ENCODE data around the gene MYL3.

MYL3 gene

GRCh38 chr3:46833346-46834300 is 29.6 kb downstream of the MYL3 start:
- TF ChIP-seq, protein P1, sequence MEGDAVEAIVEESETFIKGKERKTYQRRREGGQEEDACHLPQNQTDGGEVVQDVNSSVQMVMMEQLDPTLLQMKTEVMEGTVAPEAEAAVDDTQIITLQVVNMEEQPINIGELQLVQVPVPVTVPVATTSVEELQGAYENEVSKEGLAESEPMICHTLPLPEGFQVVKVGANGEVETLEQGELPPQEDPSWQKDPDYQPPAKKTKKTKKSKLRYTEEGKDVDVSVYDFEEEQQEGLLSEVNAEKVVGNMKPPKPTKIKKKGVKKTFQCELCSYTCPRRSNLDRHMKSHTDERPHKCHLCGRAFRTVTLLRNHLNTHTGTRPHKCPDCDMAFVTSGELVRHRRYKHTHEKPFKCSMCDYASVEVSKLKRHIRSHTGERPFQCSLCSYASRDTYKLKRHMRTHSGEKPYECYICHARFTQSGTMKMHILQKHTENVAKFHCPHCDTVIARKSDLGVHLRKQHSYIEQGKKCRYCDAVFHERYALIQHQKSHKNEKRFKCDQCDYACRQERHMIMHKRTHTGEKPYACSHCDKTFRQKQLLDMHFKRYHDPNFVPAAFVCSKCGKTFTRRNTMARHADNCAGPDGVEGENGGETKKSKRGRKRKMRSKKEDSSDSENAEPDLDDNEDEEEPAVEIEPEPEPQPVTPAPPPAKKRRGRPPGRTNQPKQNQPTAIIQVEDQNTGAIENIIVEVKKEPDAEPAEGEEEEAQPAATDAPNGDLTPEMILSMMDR (IDR thresholded peaks at IDR 0.05; ENCODE audit: borderline replicate concordance, insufficient read depth, low read depth, low read length), result no peak

DNA sequence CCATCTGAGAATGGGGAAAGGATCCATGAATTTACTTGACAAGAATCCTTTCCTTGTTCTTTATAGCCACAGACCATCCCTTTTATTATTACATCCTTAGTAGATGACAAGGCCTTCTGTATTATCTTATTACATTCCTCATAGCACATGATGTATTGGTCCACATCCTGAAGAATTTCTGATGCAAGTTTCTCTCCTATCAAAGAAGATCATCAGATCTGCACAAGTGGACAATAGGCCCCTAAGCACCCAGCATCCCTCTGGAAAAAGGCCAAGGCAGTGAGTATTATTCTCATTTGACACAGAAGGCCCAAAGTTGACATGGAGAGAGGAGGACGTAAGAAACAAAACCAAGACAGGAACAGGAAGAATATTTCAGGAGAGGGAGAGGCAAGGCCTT is 31.4 kb downstream of the MYL3 start:
- TF ChIP-seq, protein P1 (IDR thresholded peaks at IDR 0.05; ENCODE audit: borderline replicate concordance, insufficient read depth, low read depth, low read length), result no peak
- no peak overlapping the region for H3K4me3 ChIP-seq (ENCODE audit: low read depth, low read length)

More at GRCh38 chr3:46833346-46834300, 29.6 kb downstream of the MYL3 start:
- no peak overlapping the region for H3K4me3 ChIP-seq (ENCODE audit: low read depth, low read length)

- TF ChIP-seq, protein P1 (IDR thresholded peaks at IDR 0.05; ENCODE audit: borderline replicate concordance, insufficient read depth, low read depth, low read length), result no peak
- no peak overlapping the region for H3K4me3 ChIP-seq (ENCODE audit: low read depth, low read length)
Measured at GRCh38 chr3:46831316-46831715, 31.9 kb downstream of the MYL3 start.

GRCh38 chr3:46830801-46831200 is 32.4 kb downstream of the MYL3 start:
- TF ChIP-seq, protein P1 (IDR thresholded peaks at IDR 0.05; ENCODE audit: borderline replicate concordance, insufficient read depth, low read depth, low read length), result no peak

DNA sequence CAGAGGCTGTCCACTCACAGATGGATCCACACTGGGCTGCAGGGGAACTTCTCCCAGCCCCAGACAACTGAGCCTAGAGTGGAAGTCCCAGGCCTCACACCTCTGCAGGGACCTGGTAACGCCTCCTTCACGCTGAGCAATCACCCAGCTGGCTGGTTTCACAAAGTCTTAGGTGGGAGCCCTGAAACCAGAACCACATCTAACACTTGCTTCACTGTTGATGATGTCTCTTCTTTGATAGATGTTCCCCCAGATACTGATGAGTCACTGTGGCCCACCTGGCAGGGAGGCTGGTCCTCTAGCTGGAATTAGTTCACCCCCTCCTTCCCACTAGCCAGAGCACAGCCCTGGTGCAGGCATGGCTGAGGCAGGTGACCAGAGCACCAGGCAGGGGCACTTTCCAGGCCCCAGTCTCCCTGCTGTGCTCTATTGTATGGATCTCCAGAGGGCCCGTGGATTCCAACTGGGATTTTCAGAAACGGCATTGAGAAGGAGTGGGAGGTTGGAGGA is 33.5 kb downstream of the MYL3 start:
- no peak overlapping the region for H3K4me3 ChIP-seq (ENCODE audit: low read depth, low read length)
- TF ChIP-seq, protein P1 (IDR thresholded peaks at IDR 0.05; ENCODE audit: borderline replicate concordance, insufficient read depth, low read depth, low read length), result no peak

More at GRCh38 chr3:46830801-46831200, 32.4 kb downstream of the MYL3 start:
- no peak overlapping the region for H3K4me3 ChIP-seq (ENCODE audit: low read depth, low read length)

DNA sequence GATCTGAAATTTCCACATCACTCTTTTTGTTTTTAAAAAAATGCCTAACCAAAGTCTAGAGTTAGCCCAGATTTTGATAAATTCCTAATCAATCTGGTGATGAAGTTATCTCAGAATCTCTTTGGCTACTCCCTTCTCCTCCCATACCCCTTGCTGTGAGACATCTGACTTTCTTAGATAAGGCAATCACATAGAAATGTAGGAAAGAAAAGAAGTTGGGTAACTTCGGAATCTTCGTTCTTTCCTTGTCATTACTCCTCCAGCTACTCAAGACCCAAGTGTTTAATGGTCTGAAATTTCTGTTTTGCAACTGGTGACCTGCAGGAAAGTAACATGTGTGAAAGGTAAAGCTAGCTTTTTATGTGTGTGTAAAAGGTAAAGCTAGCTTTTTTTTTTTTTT is 37.8 kb downstream of the MYL3 start:
- TF ChIP-seq, protein P1 (IDR thresholded peaks at IDR 0.05; ENCODE audit: borderline replicate concordance, insufficient read depth, low read depth, low read length), result no peak
- no peak overlapping the region for H3K4me3 ChIP-seq (ENCODE audit: low read depth, low read length)
